AG08395 (cell line): Measurements from ENCODE around the gene CORO2A.
"Not testable (repeated sequence)": the region's sequence is repeated elsewhere in the genome, so short reads cannot be mapped to it uniquely, and the experiment has no call there.

Experiments used
- DNase-seq: peaks from one replicate; pipeline ENCODE4 v3.0.0; 2012; ENCODE audit warnings: mixed read lengths, low spot score

CORO2A gene

DNA sequence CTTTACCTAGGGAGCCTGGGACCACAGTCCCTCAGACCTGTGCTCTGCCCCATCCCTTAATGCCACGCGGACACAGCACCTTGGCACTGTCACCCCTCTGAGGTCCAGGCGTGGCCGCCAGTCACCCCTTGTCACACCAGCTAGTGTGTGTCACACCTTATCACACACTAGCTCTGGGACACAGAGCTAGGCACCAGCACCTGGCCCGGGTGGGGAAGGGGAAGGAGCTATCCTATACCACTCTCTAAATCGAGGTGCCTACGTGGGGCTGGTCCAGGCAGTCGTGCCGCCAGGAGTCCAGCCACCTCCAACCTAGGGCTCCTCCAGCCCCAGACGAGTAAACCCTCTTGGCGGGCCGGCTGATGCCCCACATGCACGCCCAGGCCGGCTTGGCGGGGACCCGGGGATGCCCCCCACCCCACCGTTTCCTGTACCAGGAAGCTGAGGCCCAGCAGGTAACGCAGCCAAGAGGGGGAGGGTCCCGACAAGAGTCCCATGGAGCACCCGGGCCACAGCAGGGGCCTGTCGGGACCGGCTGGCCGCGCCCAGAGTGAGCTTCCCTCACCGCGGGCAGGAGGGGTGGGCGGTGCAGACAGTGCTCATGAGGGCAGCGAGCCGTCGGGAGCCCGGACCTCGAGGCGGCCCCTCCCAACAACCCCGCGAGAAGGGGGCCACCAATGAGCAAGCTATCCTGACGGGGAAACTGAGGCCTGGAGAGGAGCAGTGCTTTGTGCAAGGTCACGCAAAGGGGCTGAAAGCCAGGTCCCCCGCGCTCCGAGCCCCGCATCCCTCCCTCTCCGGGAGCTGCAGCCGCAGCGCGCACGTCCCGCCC, 550 bp downstream of the CORO2A start:
- no peak for DNase-seq

GRCh38 chr9:98191181-98191608, 1.2 kb downstream of the CORO2A start:
- DNase-seq, result no peak

DNA sequence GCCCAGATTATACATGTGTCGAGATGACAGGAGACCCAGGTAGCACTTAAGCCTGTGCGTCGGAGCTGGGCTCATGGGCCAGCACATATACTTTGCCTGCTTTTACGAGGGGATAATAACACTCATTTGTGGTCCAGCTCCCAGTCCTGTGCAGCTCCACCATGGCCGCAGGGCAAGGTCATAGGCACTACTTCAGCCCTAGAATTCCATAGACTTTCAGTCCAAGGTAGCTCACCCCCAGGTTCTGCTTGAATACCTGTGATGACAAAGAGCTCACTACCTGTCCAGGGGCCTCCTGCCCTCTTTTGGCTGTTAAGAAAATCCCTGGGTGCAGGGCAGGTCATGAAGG, 1.7 kb downstream of the CORO2A start:
- DNase-seq, result no peak

- DNase-seq, result no peak
Observed at GRCh38 chr9:98189412-98189811, 3.0 kb downstream of the CORO2A start.

DNA sequence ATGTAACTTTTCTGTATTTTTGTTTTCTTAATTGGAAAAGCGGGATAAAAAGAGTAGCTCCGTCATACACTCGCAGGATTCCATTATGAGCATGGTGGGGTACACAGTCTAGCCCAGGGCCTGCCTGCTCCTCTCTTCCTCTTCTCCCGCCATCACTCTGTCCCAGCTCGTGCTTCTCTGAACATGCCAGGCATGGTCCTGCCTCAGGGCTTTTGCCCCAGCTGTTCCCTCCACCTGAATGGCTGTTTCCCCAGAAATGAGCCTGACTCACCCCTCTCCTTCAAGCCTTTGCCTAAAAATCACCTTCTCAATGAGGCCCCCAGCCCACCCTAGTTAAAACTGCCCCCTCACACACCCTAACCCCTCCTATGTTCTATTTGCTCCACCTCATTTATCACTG, 4.5 kb downstream of the CORO2A start:
- DNase-seq, result no peak

- DNase-seq, result no peak
Observed at GRCh38 chr9:98186236-98186635, 6.2 kb downstream of the CORO2A start.

GRCh38 chr9:98185611-98186171, 6.7 kb downstream of the CORO2A start:
- no peak for DNase-seq

- no peak for DNase-seq
Observed at GRCh38 chr9:98185021-98185567, 7.3 kb downstream of the CORO2A start.

DNA sequence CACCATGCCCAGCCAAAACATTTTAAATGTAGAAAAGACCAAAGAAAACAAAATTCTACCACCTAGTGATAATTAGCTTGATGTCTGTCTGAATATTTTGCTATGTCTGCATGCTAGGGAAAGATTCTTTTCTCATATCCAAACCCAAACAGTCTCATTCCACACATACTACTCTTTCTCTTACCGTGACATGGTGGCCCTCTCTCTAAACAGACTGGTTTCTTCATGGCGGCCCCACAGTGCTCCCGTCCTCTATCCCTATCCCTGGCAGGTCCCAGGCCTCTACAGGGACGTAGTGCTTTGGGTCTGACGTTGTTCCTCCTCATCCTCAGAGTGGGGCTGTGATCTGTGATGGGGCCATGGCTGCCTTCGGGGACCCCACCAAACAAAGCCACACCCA, 8.1 kb downstream of the CORO2A start:
- no peak for DNase-seq

GRCh38 chr9:98182889-98183599, 9.4 kb downstream of the CORO2A start:
- no peak for DNase-seq

DNA sequence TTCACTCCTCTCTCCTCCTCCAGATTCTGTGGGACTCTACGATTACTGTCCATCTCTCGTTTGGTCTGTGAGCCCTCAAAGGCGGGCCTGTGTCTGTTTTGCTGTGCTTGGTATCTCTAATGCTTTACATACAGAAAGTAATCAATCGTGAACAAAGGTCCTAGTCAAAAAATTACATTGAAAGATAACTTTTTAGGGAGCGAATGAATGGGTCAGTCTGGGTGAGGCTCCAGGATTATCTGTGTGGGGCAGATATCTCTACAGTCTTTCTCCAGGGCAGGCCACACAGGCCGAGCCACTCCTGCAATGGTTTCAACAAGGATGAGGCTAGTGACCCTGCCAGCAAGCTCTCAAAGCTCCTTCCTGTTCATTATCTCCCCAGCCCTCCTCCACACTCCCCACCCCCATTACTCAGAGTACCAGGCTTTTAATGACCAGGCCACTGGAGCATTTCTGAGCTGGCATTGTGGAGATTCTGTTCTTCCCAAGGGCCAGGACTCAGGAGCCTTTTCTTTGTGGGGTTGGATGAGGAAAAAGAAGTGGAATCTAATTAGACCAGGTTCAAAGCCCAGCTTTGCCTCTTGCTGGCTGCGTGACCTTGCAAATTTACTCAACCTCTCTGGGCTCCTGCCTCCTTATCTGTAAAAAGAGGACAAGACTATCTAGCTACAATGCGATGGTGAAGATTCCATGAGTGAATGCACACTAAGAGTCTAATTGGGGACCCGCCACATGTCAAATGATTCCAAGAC, 10.2 kb downstream of the CORO2A start:
- DNase-seq, result no peak

GRCh38 chr9:98181746-98182068, 10.7 kb downstream of the CORO2A start:
- no peak for DNase-seq

- no peak for DNase-seq
Observed at GRCh38 chr9:98180996-98181395, 11.4 kb downstream of the CORO2A start.

DNA sequence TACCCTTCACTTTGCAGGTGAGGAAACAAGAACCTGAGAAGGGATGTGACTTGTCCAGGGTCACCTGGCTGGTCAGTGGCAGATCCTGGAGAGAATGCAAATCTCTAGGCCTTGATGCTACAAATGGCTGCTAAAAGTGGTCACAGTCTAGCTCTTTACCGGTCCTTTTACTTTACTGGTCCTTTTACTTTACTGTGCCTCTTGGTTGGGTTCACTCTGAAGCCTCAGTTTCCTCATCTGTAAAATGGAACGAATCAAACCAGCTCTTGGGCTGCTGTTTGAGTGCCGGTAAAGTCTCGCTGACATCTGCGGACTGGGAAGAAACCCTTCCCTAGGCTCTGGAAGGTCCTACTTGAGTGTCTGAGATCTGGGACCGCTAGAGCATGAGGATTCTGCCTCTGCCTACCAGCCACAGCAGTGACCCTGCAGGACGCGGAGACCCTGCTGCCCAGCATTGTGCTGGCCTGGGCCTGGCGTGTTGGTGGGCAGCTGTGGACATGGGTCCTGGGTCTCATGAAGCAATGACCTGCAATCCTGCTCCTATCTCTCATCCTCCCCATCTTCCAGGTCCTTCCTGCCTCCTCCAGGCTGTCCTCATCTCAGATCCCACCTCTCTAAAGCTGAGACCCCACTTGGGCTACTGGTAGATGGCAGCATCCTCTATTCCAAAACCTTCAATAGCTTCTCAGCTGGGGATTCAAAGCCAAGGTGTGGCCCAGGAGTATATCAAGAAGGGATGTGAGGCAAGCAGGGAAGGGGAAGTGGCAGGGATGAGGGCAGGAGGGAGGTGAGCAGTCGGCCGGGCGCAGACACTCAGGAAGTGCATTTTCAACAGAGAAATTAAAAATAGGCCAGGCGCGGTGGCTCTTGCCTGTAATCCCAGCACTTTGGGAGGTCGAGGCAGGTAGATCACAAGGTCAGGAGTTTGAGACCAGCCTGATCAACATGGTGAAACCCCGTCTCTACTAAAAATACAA, 13.3 kb downstream of the CORO2A start:
- no peak for DNase-seq

- DNase-seq, result no peak
Observed at GRCh38 chr9:98176391-98177259, 15.8 kb downstream of the CORO2A start.

DNA sequence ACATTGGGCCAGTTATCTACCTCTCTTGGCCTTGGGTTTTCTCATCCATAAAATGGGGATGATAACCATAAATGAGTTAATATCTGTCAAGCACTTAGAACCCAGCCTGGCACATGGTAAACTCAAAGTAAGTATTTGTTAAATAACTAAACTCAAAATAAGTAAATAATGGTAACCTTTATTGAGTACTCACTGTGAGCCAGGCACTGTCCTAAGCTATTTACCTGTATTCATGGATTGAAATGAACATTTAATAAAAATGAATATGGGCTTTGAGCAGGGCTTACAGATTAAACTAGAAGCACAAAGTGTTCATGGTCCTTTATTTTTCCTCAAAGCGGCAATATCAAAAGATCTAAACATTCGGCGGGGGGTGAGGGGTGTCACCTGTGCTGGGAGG, 16.7 kb downstream of the CORO2A start:
- DNase-seq, result no peak

DNA sequence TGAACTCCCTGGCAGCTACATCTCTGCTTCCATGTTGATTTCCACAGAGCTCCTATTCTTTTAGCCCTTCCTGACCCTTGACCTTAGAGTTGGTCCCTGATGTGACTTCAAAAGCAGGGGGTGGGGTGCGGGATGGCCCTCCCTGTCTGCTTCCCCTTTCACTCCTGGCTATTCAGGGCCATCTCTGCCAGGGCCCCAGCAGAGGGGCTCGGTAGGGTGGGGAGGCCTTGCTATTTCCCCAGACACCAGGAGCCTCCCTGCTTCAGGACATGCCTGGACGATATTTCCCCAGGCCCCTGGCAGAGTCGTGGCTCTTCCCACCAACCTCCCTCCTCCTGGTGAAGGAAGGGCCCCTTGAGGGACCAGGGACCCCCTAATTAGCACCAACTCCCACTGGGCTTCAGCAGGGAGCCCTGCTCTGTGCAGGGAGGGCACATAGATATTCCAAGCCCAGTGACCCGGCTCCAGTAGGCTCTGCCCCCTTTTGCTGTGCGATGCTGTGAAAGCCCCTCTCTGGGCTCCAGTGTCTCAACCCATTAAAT, 17.3 kb downstream of the CORO2A start:
- DNase-seq, result no peak

DNA sequence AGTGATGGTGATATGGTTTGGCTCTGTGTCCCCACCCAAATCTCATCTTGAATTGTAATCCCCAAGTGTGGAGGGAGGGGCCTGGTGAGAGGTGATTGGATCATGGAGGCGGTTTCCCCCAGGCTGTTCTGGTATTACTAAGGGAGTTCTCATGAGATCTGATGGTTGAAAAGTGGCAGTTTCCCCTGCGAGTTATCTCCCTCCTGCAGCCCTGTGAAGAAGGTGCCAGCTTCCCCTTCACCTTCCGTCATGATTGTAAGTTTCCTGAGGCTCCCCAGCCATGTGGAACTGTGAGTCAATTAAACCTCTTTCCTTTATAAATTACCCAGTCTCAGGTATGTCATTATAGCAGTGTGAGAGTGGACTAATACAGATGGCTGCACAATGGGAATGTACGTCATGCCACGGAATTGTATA, 17.9 kb downstream of the CORO2A start:
- not testable (repeated sequence) for DNase-seq

DNA sequence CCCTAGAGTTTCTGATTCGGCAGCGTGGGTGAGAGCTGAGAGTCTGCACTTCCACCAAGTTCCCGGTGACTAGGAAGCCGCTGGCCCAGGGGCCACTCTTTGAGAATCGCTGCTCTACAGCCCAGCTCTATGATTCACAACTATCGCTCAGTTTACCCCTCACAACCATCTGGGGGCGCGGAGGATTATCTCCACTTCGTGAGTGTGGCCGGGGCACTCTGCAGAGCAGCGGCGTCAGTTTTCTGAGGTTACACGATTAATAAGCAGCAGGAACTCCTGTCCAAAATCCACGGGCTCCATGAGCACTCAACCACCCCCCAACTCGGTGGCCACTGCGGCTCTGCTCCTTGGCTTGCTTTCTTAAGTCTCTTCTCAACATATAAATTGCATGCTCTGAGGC, 19.3 kb downstream of the CORO2A start:
- no peak for DNase-seq

DNA sequence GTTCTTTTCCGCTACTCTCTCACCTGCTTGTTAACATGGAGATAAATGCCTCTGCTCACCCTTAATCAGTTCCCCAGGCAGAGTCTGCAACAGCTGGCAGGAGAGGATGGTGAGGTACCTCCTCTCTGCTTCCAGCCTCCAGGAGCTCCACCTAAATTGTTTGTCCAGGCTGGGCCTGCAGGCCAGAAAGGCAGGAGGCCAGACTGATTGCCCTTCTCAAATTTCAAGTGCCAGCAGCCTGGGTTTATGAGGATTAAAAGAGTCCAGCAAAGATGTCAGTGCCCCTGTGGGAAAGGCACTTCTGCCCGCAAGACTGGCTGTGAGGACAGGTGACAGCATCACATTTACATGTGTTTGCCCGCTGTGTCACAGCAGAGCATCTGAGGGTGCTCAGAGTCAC, 19.8 kb downstream of the CORO2A start:
- no peak for DNase-seq
